ENCODE results near the gene MAP3K5. TPM values are rescaled to one million over a fixed set of nuclear protein-coding genes. Genes with fewer than 3 reads are reported as not detected.

Gene MAP3K5
- total RNA-seq, 5 donors from 2014 or later (not counting 1 experiment from before 2014, with no cell fraction given), result 17.8 to 29.2 (median 20.6) TPM

GRCh38 chr6:136812174-136812573 lies 19.9 kb upstream of the MAP3K5 start:
- Histone ChIP-seq H3K4me1 (ENCODE audit: control insufficient read depth in 1 of 2, extremely low read depth in 1 of 2, insufficient read depth in 2 of 2, low read length in 2 of 2) (no peaks in the 10 kb centered on the region), H3K4me3 (ENCODE audit: control insufficient read depth in 1 of 2, extremely low read depth in 1 of 2, low read length in 1 of 2) (no peak overlapping the region), H3K27me3 (replicated peaks in 1 of 2; ENCODE audit: control insufficient read depth in 2 of 2, extremely low read depth in 1 of 2, insufficient read depth in 2 of 2, low read length in 1 of 2) (no peaks in the 10 kb centered on the region), H3K36me3 (ENCODE audit: control insufficient read depth in 2 of 2, extremely low read depth in 1 of 2, insufficient read depth in 1 of 2, low read length in 1 of 2) (no peaks in the 10 kb centered on the region), H3K9me3 (no peaks in the 10 kb centered on the region), H3K27ac (ENCODE audit: low read length) (no peak overlapping the region)
- no peaks in the 10 kb centered on the region for H3K36me3 Mint-ChIP-seq
- no peak for DNase-seq
- H3K9me3 Mint-ChIP-seq, result no peaks in the 10 kb centered on the region
- ChIA-PET POLR2A (no interaction called here), CTCF (interaction anchor here in 1 of 2 donors (0.6 kb wide), 1 partner anchor 176 kb away, joined by 4 read pairs; no protein-coding TSS in a partner anchor)
- ATAC-seq (replicated peaks in 1 of 4), result no peak
- H3K4me3 Mint-ChIP-seq, result no peak overlapping the region
- H3K27ac Mint-ChIP-seq, result no peak overlapping the region
- H3K27me3 Mint-ChIP-seq, result peaks cover 2% of the 10 kb centered on the region in 2 donors
- H3K4me1 Mint-ChIP-seq, result peaks cover 0 to 8% (median 4%) of the 10 kb centered on the region in 3 donors
- 100% methylated on average over 1 of the region's 2 CpGs for WGBS (ENCODE audit: insufficient coverage)

GRCh38 chr6:136811272-136811671 lies 19.0 kb upstream of the MAP3K5 start:
- no peaks in the 10 kb centered on the region for H3K9me3 ChIP-seq
- Mint-ChIP-seq H3K27ac (no peak overlapping the region), H3K4me3 (no peak overlapping the region), H3K4me1 (peaks cover 0 to 8% (median 4%) of the 10 kb centered on the region in 3 donors), H3K27me3 (peaks cover 0 to 1% of the 10 kb centered on the region in 2 donors), H3K9me3 (no peaks in the 10 kb centered on the region), H3K36me3 (no peaks in the 10 kb centered on the region)
- no peak overlapping the region for H3K27ac ChIP-seq (ENCODE audit: low read length)
- ATAC-seq (replicated peaks in 1 of 4) (no peak), DNase-seq (no peak)
- no peak overlapping the region for H3K4me3 ChIP-seq (ENCODE audit: control insufficient read depth in 1 of 2, extremely low read depth in 1 of 2, low read length in 1 of 2)
- H3K4me1 ChIP-seq (ENCODE audit: control insufficient read depth in 1 of 2, extremely low read depth in 1 of 2, insufficient read depth in 2 of 2, low read length in 2 of 2), result no peaks in the 10 kb centered on the region
- H3K36me3 ChIP-seq (ENCODE audit: control insufficient read depth in 2 of 2, extremely low read depth in 1 of 2, insufficient read depth in 1 of 2, low read length in 1 of 2), result no peaks in the 10 kb centered on the region
- CTCF ChIA-PET, result no interaction called here
- POLR2A ChIA-PET, result interaction anchor here in 1 of 2 donors (0.9 kb wide), 1 partner anchor 12 kb away, joined by 6 read pairs; no protein-coding TSS in a partner anchor
- H3K27me3 ChIP-seq (replicated peaks in 1 of 2; ENCODE audit: control insufficient read depth in 2 of 2, extremely low read depth in 1 of 2, insufficient read depth in 2 of 2, low read length in 1 of 2), result no peaks in the 10 kb centered on the region

GRCh38 chr6:136809091-136809860 lies 17.0 kb upstream of the MAP3K5 start:
- H3K4me3 Mint-ChIP-seq, result no peak overlapping the region
- H3K27me3 Mint-ChIP-seq, result no peaks in the 10 kb centered on the region
- H3K4me3 ChIP-seq (ENCODE audit: control insufficient read depth in 1 of 2, extremely low read depth in 1 of 2, low read length in 1 of 2), result no peak overlapping the region
- no peaks in the 10 kb centered on the region for H3K9me3 Mint-ChIP-seq
- no peak for ATAC-seq (replicated peaks in 1 of 4)
- H3K4me1 ChIP-seq (ENCODE audit: control insufficient read depth in 1 of 2, extremely low read depth in 1 of 2, insufficient read depth in 2 of 2, low read length in 2 of 2), result no peaks in the 10 kb centered on the region
- no peak overlapping the region for H3K27ac ChIP-seq (ENCODE audit: low read length)
- ChIA-PET POLR2A (no interaction called here), CTCF (no interaction called here)
- no peaks in the 10 kb centered on the region for H3K36me3 ChIP-seq (ENCODE audit: control insufficient read depth in 2 of 2, extremely low read depth in 1 of 2, insufficient read depth in 1 of 2, low read length in 1 of 2)
- no peaks in the 10 kb centered on the region for H3K9me3 ChIP-seq
- H3K36me3 Mint-ChIP-seq, result no peaks in the 10 kb centered on the region
- H3K27me3 ChIP-seq (replicated peaks in 1 of 2; ENCODE audit: control insufficient read depth in 2 of 2, extremely low read depth in 1 of 2, insufficient read depth in 2 of 2, low read length in 1 of 2), result no peaks in the 10 kb centered on the region
- 100% methylated on average over 1 of the region's 7 CpGs for WGBS (ENCODE audit: insufficient coverage)
- no peak for DNase-seq
- no peak overlapping the region for H3K27ac Mint-ChIP-seq
- peaks cover 0 to 8% (median 4%) of the 10 kb centered on the region in 3 donors for H3K4me1 Mint-ChIP-seq

GRCh38 chr6:136803608-136804007 lies 11.3 kb upstream of the MAP3K5 start:
- Mint-ChIP-seq H3K4me3 (no peak overlapping the region), H3K4me1 (no peaks in the 10 kb centered on the region), H3K9me3 (no peaks in the 10 kb centered on the region), H3K27me3 (peaks cover 0 to 5% of the 10 kb centered on the region in 2 donors), H3K36me3 (no peaks in the 10 kb centered on the region), H3K27ac (no peak overlapping the region)
- H3K4me1 ChIP-seq (ENCODE audit: control insufficient read depth in 1 of 2, extremely low read depth in 1 of 2, insufficient read depth in 2 of 2, low read length in 2 of 2), result no peaks in the 10 kb centered on the region
- no CpG with 5 or more reads among the region's 1 CpG for WGBS (ENCODE audit: insufficient coverage)
- no peak overlapping the region for H3K27ac ChIP-seq (ENCODE audit: low read length)
- ATAC-seq (replicated peaks in 1 of 4) (no peak), DNase-seq (no peak)
- no peaks in the 10 kb centered on the region for H3K27me3 ChIP-seq (replicated peaks in 1 of 2; ENCODE audit: control insufficient read depth in 2 of 2, extremely low read depth in 1 of 2, insufficient read depth in 2 of 2, low read length in 1 of 2)
- no peak overlapping the region for H3K4me3 ChIP-seq (ENCODE audit: control insufficient read depth in 1 of 2, extremely low read depth in 1 of 2, low read length in 1 of 2)
- H3K9me3 ChIP-seq, result no peaks in the 10 kb centered on the region
- ChIA-PET POLR2A (no interaction called here), CTCF (interaction anchor here in 1 of 2 donors (0.6 kb wide), 1 partner anchor 1317 kb away, joined by 3 read pairs; no protein-coding TSS in a partner anchor)
- no peaks in the 10 kb centered on the region for H3K36me3 ChIP-seq (ENCODE audit: control insufficient read depth in 2 of 2, extremely low read depth in 1 of 2, insufficient read depth in 1 of 2, low read length in 1 of 2)

GRCh38 chr6:136801581-136801980 lies 9.3 kb upstream of the MAP3K5 start:
- Mint-ChIP-seq H3K27me3 (peaks cover 0 to 5% of the 10 kb centered on the region in 2 donors), H3K9me3 (peaks cover 0 to 5% (median 0%) of the 10 kb centered on the region in 3 donors), H3K36me3 (peaks cover 4% of the 10 kb centered on the region), H3K4me1 (no peaks in the 10 kb centered on the region), H3K27ac (no peak overlapping the region), H3K4me3 (no peak overlapping the region)
- ChIA-PET POLR2A (no interaction called here), CTCF (interaction anchor here (0.8 to 1.3 kb wide), 3 partner anchors 9 to 158 kb away, joined by 3 to 5 read pairs (median 4); partner anchors contain the start of gene MAP3K5 (in 2 of the 2))
- Histone ChIP-seq H3K27ac (ENCODE audit: low read length) (no peak overlapping the region), H3K36me3 (ENCODE audit: control insufficient read depth in 2 of 2, extremely low read depth in 1 of 2, insufficient read depth in 1 of 2, low read length in 1 of 2) (no peaks in the 10 kb centered on the region), H3K4me3 (ENCODE audit: control insufficient read depth in 1 of 2, extremely low read depth in 1 of 2, low read length in 1 of 2) (no peak overlapping the region), H3K4me1 (ENCODE audit: control insufficient read depth in 1 of 2, extremely low read depth in 1 of 2, insufficient read depth in 2 of 2, low read length in 2 of 2) (no peaks in the 10 kb centered on the region), H3K27me3 (replicated peaks in 1 of 2; ENCODE audit: control insufficient read depth in 2 of 2, extremely low read depth in 1 of 2, insufficient read depth in 2 of 2, low read length in 1 of 2) (no peaks in the 10 kb centered on the region), H3K9me3 (no peaks in the 10 kb centered on the region)
- no peak for ATAC-seq (replicated peaks in 1 of 4)
- WGBS (ENCODE audit: insufficient coverage), result no CpG with 5 or more reads among the region's 2 CpGs
- no peak for DNase-seq

- peaks cover 0 to 5% (median 0%) of the 10 kb centered on the region in 3 donors for H3K9me3 Mint-ChIP-seq
- Histone ChIP-seq H3K27ac (ENCODE audit: low read length) (no peak overlapping the region), H3K9me3 (no peaks in the 10 kb centered on the region), H3K36me3 (ENCODE audit: control insufficient read depth in 2 of 2, extremely low read depth in 1 of 2, insufficient read depth in 1 of 2, low read length in 1 of 2) (no peaks in the 10 kb centered on the region), H3K4me3 (ENCODE audit: control insufficient read depth in 1 of 2, extremely low read depth in 1 of 2, low read length in 1 of 2) (no peak overlapping the region), H3K4me1 (ENCODE audit: control insufficient read depth in 1 of 2, extremely low read depth in 1 of 2, insufficient read depth in 2 of 2, low read length in 2 of 2) (peaks cover 5 to 8% of the 10 kb centered on the region in 2 experiments), H3K27me3 (replicated peaks in 1 of 2; ENCODE audit: control insufficient read depth in 2 of 2, extremely low read depth in 1 of 2, insufficient read depth in 2 of 2, low read length in 1 of 2) (no peaks in the 10 kb centered on the region)
- WGBS (ENCODE audit: insufficient coverage), result no CpG with 5 or more reads among the region's 1 CpG
- no peak for ATAC-seq (replicated peaks in 1 of 4)
- no peak overlapping the region for H3K27ac Mint-ChIP-seq
- POLR2A ChIA-PET, result no interaction called here
- DNase-seq, result no peak
- peaks cover 5 to 6% (median 5%) of the 10 kb centered on the region in 3 donors for H3K4me1 Mint-ChIP-seq
- peaks cover 4% of the 10 kb centered on the region for H3K36me3 Mint-ChIP-seq
- no peak overlapping the region for H3K4me3 Mint-ChIP-seq
- H3K27me3 Mint-ChIP-seq, result peaks cover 0 to 5% of the 10 kb centered on the region in 2 donors
- CTCF ChIA-PET, result interaction anchor here (0.6 to 2.6 kb wide), 3 partner anchors 86 to 154 kb away, joined by 3 to 12 read pairs (median 3); no protein-coding TSS in a partner anchor
Observed at GRCh38 chr6:136798044-136798443, 5.8 kb upstream of the MAP3K5 start.
